H9 (cell line): ENCODE measurements around the gene GLB1L3. TPM values are rescaled to one million over a fixed set of nuclear protein-coding genes. Genes with fewer than 3 reads are reported as not detected.
"Not testable (repeated sequence)": the region's sequence is repeated elsewhere in the genome, so short reads cannot be mapped to it uniquely, and the experiment has no call there.

ENCODE experiments used
- DNase-seq: peaks from one replicate; pipeline ENCODE4 v3.0.0-alpha.2; 2017
- H2AFZ ChIP-seq: one replicate; pipeline ENCODE4 v1.6.1; 2013; ENCODE audit warnings: mild to moderate bottlenecking, low read length, control low read depth, moderate library complexity
- H2AK5ac ChIP-seq: 2 replicates; pipeline ENCODE4 v1.6.1; 2013; ENCODE audit warnings: low read length, control low read depth, mixed read lengths; ENCODE audit not compliant: insufficient read length
- H2BK120ac ChIP-seq: one replicate; pipeline ENCODE4 v1.6.1; 2013; ENCODE audit warnings: low read depth, mild to moderate bottlenecking, low read length, control low read depth, inconsistent platforms; ENCODE audit not compliant: poor library complexity, severe bottlenecking
- H2BK12ac ChIP-seq: 2 replicates; pipeline ENCODE4 v1.6.1; 2013; ENCODE audit warnings: low read length, control low read depth, mixed read lengths, low read depth; ENCODE audit not compliant: insufficient read length
- H2BK15ac ChIP-seq: 2 replicates; pipeline ENCODE4 v1.6.1; 2013; ENCODE audit warnings: low read depth, low read length, control low read depth
- H2BK20ac ChIP-seq: one replicate; pipeline ENCODE4 v1.6.1; 2013; ENCODE audit warnings: low read depth, mild to moderate bottlenecking, low read length, control low read depth, inconsistent platforms; ENCODE audit not compliant: poor library complexity, severe bottlenecking
- H2BK5ac ChIP-seq: 2 replicates; pipeline ENCODE4 v1.6.1; 2013; ENCODE audit warnings: low read length, control low read depth, mixed read lengths; ENCODE audit not compliant: insufficient read length
- H3K14ac ChIP-seq: 2 replicates; pipeline ENCODE4 v1.6.1; 2013; ENCODE audit warnings: low read length, control low read depth; ENCODE audit not compliant: insufficient read depth
- H3K18ac ChIP-seq: 2 replicates; pipeline ENCODE4 v1.6.1; 2013; ENCODE audit warnings: low read depth, mild to moderate bottlenecking, mixed read lengths, low read length, control low read depth; ENCODE audit not compliant: insufficient read length
- H3K23ac ChIP-seq: 2 replicates; pipeline ENCODE4 v1.6.1; 2013; ENCODE audit warnings: low read length, control low read depth, mixed read lengths, low read depth; ENCODE audit not compliant: insufficient read length
- H3K23me2 ChIP-seq: 2 replicates; pipeline ENCODE4 v1.6.1; 2013; ENCODE audit warnings: low read depth, mild to moderate bottlenecking, mixed read lengths, low read length, control low read depth; ENCODE audit not compliant: insufficient read length, poor library complexity, severe bottlenecking
- H3K27ac ChIP-seq: 2 replicates; pipeline ENCODE4 v1.5.1; 2013; ENCODE audit warnings: low read length, control low read depth, mixed read lengths, low read depth; ENCODE audit not compliant: insufficient read length
- H3K27me3 ChIP-seq: 2 replicates; pipeline ENCODE4 v1.6.1; 2013; ENCODE audit warnings: low read length, control low read depth, inconsistent platforms; ENCODE audit not compliant: insufficient read depth
- H3K4ac ChIP-seq: 2 replicates; pipeline ENCODE4 v1.6.1; 2013; ENCODE audit warnings: low read depth, mild to moderate bottlenecking, control low read depth, inconsistent platforms, low read length, moderate library complexity
- H3K4me1 ChIP-seq: 2 replicates; pipeline ENCODE4 v1.6.1; 2013; ENCODE audit warnings: low read length, control low read depth, inconsistent platforms; ENCODE audit not compliant: insufficient read depth
- H3K4me2 ChIP-seq: 2 replicates; pipeline ENCODE4 v1.6.1; 2013; ENCODE audit warnings: low read length, control low read depth, mixed read lengths; ENCODE audit not compliant: insufficient read length, insufficient read depth
- H3K56ac ChIP-seq: 2 replicates; pipeline ENCODE4 v1.6.1; 2013; ENCODE audit warnings: low read depth, mild to moderate bottlenecking, mixed read lengths, low read length, control low read depth; ENCODE audit not compliant: insufficient read length
- H3K79me1 ChIP-seq: 2 replicates; pipeline ENCODE4 v1.6.1; 2013; ENCODE audit warnings: low read depth, mild to moderate bottlenecking, moderate library complexity, low read length, control low read depth, inconsistent platforms; ENCODE audit not compliant: insufficient read depth, poor library complexity, severe bottlenecking
- H3K79me2 ChIP-seq: 2 replicates; pipeline ENCODE4 v1.6.1; 2013; ENCODE audit warnings: low read length, control low read depth, inconsistent platforms; ENCODE audit not compliant: insufficient read depth
- H3K9ac ChIP-seq: 2 replicates; pipeline ENCODE4 v1.6.1; 2013; ENCODE audit warnings: low read length, control low read depth, mixed read lengths; ENCODE audit not compliant: insufficient read length; ENCODE audit errors: extremely low read depth
- H3K9me3 ChIP-seq: one replicate; pipeline ENCODE4 v1.6.1; 2013; ENCODE audit warnings: low read depth, low read length, inconsistent platforms; ENCODE audit not compliant: control insufficient read depth
- H3T11ph ChIP-seq: one replicate; pipeline ENCODE4 v1.6.1; 2013; ENCODE audit warnings: mild to moderate bottlenecking, low read length, control low read depth, inconsistent platforms
- H4K20me1 ChIP-seq: one replicate; pipeline ENCODE4 v1.6.1; 2013; ENCODE audit not compliant: control insufficient read depth, insufficient read length, insufficient read depth
- H4K5ac ChIP-seq: 2 replicates; pipeline ENCODE4 v1.6.1; 2013; ENCODE audit warnings: low read depth, mild to moderate bottlenecking, mixed read lengths, low read length, control low read depth; ENCODE audit not compliant: insufficient read length
- H4K8ac ChIP-seq: replicated peaks from 2 replicates; pipeline ENCODE4 v1.6.1; 2013; ENCODE audit warnings: low read length, control low read depth, mixed read lengths, low read depth; ENCODE audit not compliant: insufficient read length
- H4K91ac ChIP-seq: 2 replicates; pipeline ENCODE4 v1.6.1; 2013; ENCODE audit warnings: low read depth, mild to moderate bottlenecking, moderate library complexity, mixed read lengths, low read length, control low read depth; ENCODE audit not compliant: insufficient read length
- H3K27ac Mint-ChIP-seq, 3 experiments: 2 replicates in 2 of 3; 3 replicates in 1 of 3; pipeline ENCODE4 v1.8.0; 2020 to 2021; ENCODE audit warnings: mixed read lengths in 3 of 3, mild to moderate bottlenecking in 1 of 3, moderate library complexity in 1 of 3
- H3K27me3 Mint-ChIP-seq: 2 replicates; pipeline ENCODE4 v1.8.0; 2021; ENCODE audit warnings: low read depth, mild to moderate bottlenecking, moderate library complexity, mixed read lengths
- H3K36me3 Mint-ChIP-seq, 3 experiments: 2 replicates in 2 of 3; 3 replicates in 1 of 3; pipeline ENCODE4 v1.8.0; 2020 to 2021; ENCODE audit warnings: low read depth in 3 of 3, mixed read lengths in 3 of 3; ENCODE audit not compliant: insufficient read depth in 1 of 3
- H3K4me1 Mint-ChIP-seq, 2 experiments: 2 replicates each; pipeline ENCODE4 v1.8.0; 2020; ENCODE audit warnings: mixed read lengths in 2 of 2
- H3K4me3 Mint-ChIP-seq, 2 experiments: 2 replicates in 1 of 2; 3 replicates in 1 of 2; pipeline ENCODE4 v1.8.0; 2020 to 2021; ENCODE audit warnings: mild to moderate bottlenecking in 2 of 2, mixed read lengths in 2 of 2, moderate library complexity in 1 of 2
- H3K9me3 Mint-ChIP-seq, 2 experiments: 2 replicates in 1 of 2; 3 replicates in 1 of 2; pipeline ENCODE4 v1.8.0; 2020; ENCODE audit warnings: mild to moderate bottlenecking in 2 of 2, mixed read lengths in 2 of 2, moderate library complexity in 1 of 2
- CTCF ChIP-seq: fragments of 200-600 bp; sonication (generic); conservative IDR thresholded peaks from 3 replicates; pipeline ENCODE4 v1.8.0; 2021; ENCODE audit warnings: antibody characterized with exemption, mild to moderate bottlenecking
- WGBS: extraction: QIAGEN DNeasy Blood & Tissue Kit; methylation state at CpG from one replicate; pipeline ENCODE4 v1.1.7; 2013; ENCODE audit warnings: missing lambda C conversion rate, low lambda C conversion rate, mixed read lengths; ENCODE audit not compliant: insufficient read length; ENCODE audit errors: extremely low coverage; 5-methylcytosine and 5-hydroxymethylcytosine counted together
- total RNA-seq: library from RNA; stranded (reverse); gene quantifications from 2 replicates; pipeline ENCODE4 v1.2.1, GENCODE V29; 2021

GLB1L3 gene
- total RNA-seq, 1 experiment from 2014 or later, result 11.2 TPM

GRCh38 chr11:134343646-134344045 lies 67.5 kb downstream of the GLB1L3 start:
- Histone ChIP-seq H2AFZ (no peak overlapping the region), H3K14ac (no peak overlapping the region), H3K56ac (no peak overlapping the region), H4K8ac (no peak overlapping the region), H3K27me3 (no peaks in the 10 kb centered on the region), H2BK20ac (no peak overlapping the region), H2BK12ac (no peak overlapping the region), H3K79me1 (no peaks in the 10 kb centered on the region), H3K27ac (no peak overlapping the region), H4K91ac (no peak overlapping the region), H3T11ph (no peak overlapping the region), H4K20me1 (no peaks in the 10 kb centered on the region), H3K23ac (no peak overlapping the region), H3K9me3 (no peaks in the 10 kb centered on the region), H3K4ac (no peak overlapping the region), H4K5ac (no peak overlapping the region), H3K79me2 (no peaks in the 10 kb centered on the region), H3K18ac (no peak overlapping the region), H2AK5ac (no peak overlapping the region), H3K4me2 (no peak overlapping the region), H3K23me2 (no peaks in the 10 kb centered on the region), H3K9ac (no peak overlapping the region), H3K4me1 (peaks cover under 1% of the 10 kb centered on the region; the same call in 1 of the 2 replicates), H2BK15ac (no peak overlapping the region), H2BK120ac (no peak overlapping the region), H2BK5ac (no peak overlapping the region)
- Mint-ChIP-seq H3K27me3 (peaks cover 11% of the 10 kb centered on the region), H3K36me3 (no peaks in the 10 kb centered on the region), H3K9me3 (no peaks in the 10 kb centered on the region), H3K4me3 (no peak overlapping the region), H3K4me1 (no peaks in the 10 kb centered on the region), H3K27ac (no peak overlapping the region)
- no peak for DNase-seq
- TF ChIP-seq CTCF, result no peak
- WGBS, result no CpG with 5 or more reads among the region's 15 CpGs

GRCh38 chr11:134344497-134345236 lies 68.5 kb downstream of the GLB1L3 start:
- not testable (repeated sequence) for H3K27me3 ChIP-seq, H3K9me3 ChIP-seq, H3K56ac ChIP-seq, H2BK120ac ChIP-seq, H2BK5ac ChIP-seq, H3K27me3 Mint-ChIP-seq, H2AFZ ChIP-seq, H3K27ac Mint-ChIP-seq, H3K4me1 ChIP-seq, H3K4me2 ChIP-seq, H2BK12ac ChIP-seq, H4K5ac ChIP-seq, H2BK15ac ChIP-seq, H2BK20ac ChIP-seq, H3K9ac ChIP-seq, H3K23me2 ChIP-seq, H4K8ac ChIP-seq, H3K14ac ChIP-seq, H3T11ph ChIP-seq, H3K4me3 Mint-ChIP-seq, H3K4me1 Mint-ChIP-seq, H3K27ac ChIP-seq, H3K36me3 Mint-ChIP-seq, H3K23ac ChIP-seq, H2AK5ac ChIP-seq, H3K79me2 ChIP-seq, H3K18ac ChIP-seq, H4K91ac ChIP-seq, H4K20me1 ChIP-seq, H3K9me3 Mint-ChIP-seq, H3K79me1 ChIP-seq, H3K4ac ChIP-seq
- WGBS, result no CpG with 5 or more reads among the region's 28 CpGs
- DNase-seq, result peak; percentile 26
